GM10266 (cell line): ENCODE data around the gene DNAH7.

Experiments used
- DNase-seq: peaks from one replicate; pipeline ENCODE4 v3.0.0; 2012; ENCODE audit errors: extremely low spot score
- TF ChIP-seq, protein P1 (sequence below): IDR thresholded peaks from 2 replicates; pipeline ENCODE4 v1.5.1; 2012; ENCODE audit warnings: mild to moderate bottlenecking, low read depth; ENCODE audit not compliant: control insufficient read depth, insufficient read depth; ENCODE audit errors: missing control alignments

Gene DNAH7

DNA sequence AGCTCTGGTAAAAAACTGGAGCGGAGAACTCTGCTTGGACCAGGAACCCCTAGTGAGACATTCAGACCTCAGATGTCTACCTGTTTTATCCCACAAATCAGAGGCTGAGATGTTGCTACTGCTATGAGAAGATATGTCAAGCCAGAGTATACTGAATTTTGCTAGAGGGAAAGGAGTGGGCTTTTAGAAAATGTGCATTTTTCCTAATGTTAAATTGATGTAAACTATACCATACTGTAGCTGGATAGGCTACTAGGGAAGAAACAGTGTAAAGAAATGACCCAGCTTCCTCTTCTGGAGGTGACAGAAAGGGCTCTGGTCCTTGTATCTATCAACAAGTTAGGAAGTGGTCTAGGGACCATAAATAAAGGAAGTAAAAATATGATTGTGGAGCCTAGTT lies 346.6 kb downstream of the DNAH7 start:
- DNase-seq: no peak
- TF ChIP-seq, protein P1, sequence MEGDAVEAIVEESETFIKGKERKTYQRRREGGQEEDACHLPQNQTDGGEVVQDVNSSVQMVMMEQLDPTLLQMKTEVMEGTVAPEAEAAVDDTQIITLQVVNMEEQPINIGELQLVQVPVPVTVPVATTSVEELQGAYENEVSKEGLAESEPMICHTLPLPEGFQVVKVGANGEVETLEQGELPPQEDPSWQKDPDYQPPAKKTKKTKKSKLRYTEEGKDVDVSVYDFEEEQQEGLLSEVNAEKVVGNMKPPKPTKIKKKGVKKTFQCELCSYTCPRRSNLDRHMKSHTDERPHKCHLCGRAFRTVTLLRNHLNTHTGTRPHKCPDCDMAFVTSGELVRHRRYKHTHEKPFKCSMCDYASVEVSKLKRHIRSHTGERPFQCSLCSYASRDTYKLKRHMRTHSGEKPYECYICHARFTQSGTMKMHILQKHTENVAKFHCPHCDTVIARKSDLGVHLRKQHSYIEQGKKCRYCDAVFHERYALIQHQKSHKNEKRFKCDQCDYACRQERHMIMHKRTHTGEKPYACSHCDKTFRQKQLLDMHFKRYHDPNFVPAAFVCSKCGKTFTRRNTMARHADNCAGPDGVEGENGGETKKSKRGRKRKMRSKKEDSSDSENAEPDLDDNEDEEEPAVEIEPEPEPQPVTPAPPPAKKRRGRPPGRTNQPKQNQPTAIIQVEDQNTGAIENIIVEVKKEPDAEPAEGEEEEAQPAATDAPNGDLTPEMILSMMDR: no peak

DNA sequence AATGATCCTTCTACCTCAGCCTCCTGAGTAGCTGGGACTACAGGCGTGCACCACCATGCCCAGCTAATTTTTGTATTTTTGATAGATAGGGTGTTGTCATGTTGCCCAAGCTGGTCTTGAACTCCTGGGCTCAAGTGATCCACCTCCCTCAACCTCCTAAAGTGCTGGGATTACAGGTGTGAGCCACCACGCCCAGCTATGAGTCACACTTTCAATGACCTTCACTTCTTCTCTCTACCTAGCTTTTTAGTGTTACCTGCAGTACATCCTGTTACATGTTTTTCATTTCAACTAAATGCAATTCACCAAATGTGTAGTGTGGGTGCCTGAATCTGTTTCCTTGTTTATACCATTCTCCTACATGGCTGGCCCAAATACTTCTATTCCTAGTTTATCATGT lies 347.6 kb downstream of the DNAH7 start:
- DNase-seq: no peak
- TF ChIP-seq, protein P1: no peak

DNA sequence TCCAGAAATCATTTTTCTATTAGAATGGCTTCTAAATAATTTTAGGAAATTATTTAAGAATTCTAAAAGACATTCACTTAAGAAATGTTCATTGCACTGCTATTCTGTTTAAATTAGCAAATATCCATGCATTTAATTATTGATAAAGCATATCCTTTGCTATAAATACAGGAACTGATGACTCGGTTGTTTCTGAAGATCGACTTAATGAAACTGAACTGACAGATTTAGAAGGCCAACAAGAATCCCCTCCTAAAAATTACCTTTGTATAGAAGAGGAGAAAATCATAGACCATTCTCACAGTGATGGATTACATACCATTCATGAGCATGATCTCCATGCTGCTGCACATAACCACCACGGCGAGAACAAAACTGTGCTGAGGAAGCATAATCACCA lies 352.2 kb downstream of the DNAH7 start:
- TF ChIP-seq, protein P1: no peak
- DNase-seq: no peak

DNA sequence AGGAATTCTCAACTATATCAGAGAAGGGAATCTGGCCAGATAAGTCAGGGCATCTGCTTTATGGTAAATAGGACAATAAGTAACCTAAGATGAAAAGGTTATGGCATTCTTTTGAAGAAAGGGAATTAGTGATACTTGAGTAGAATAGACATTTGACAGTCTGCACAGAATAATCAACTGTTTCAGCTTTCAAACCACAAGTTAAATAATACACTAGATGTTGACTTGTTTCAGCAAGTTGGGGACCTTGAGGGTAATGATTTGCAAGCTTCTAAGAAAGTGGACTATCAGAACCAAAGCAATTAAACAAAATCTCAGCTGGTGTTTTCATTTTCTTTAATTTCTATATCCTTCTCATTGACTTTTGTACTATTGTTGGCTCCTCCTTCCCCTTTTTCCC lies 357.2 kb downstream of the DNAH7 start:
- TF ChIP-seq, protein P1: no peak
- DNase-seq: no peak

DNA sequence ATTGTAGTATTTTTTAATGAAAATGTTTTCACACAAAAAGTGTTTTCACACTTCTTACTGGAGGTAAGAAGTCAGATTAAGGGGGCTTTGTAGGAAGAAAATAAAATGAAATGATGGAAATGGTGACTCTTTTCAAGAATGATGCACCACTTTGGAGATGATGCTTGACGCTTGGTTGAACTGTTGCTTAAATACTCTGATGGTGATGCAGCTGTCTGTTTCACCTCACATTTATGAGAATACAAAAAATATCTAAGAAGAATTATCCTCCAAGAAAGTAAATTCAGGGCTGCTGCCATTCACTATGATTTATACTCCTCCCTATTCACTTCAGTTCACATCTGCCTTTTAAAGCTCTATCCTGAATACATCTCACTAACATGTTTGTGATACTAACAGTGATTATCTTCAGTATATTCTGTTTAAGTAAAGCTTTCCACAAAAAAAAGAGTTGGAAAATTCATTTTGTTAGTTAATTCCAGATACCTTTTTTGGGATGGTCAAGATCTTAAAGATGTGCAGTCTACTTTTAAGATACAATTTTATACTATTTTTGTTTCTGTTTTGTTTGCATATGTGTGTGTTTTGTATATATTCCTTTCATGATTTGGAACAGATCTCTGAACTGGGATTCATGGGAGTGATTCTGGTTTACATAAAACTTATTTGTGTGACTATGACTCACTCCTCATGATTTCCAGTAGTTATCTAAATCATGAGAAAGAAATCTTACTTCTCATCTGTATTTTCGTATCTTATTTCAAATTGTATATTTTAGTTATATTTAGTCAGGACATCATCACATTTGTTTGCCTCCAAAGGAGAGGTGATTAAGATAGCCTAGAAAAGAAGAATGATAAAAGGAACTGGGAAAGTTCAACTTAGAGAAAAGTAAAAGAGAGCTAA lies 358.5 kb downstream of the DNAH7 start:
- TF ChIP-seq, protein P1: no peak
- no peak for DNase-seq

DNA sequence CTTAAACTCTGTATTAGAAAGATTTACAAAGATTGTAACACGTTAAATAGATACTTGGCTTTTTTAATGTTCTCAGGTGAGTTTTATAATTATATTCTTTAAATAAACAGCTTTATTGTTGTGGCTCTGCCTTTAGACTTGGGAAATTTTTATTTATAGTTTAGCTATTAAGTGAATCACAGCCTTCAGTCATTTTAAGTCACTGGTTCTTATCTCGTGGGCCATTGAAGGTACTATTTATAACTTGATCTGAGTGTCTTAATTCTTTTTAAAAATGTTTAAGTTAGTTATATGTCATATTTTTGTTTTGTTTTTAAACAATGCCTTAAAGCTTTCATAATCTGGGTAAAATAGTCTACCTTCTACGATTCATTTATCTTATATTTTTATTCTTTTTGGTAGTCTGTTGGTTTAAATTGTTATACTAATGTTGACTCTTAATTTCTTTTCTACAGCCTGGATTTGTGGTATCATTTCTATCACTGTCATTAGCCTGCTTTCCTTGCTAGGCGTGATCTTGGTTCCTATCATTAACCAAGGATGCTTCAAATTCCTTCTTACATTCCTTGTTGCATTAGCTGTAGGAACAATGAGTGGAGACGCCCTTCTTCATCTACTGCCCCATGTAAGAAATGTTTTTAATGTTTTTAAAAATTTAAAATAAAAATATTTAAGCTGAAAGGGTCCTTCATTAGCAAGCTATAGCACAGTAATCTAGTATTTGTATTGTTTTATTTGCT lies 362.3 kb downstream of the DNAH7 start:
- DNase-seq: no peak
- TF ChIP-seq, protein P1: no peak

DNA sequence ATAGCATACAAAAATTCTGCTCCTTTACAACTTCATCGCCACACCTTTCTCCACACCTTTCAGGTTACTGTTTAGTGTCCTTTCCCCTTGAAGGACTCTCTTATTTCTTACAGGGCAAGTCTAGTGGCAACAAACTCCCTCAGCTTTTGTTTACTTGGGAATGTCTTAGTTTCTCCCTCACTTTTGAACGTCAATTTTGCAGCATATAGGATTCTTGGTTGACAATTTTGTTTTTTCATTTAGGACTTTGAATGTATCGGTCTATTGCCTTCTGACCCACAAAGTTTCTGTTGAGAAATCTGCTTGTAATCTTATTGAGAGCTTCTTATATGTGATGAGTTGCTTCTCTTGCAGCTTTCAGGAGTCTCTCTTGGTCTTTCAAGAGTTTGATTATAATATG lies 368.2 kb downstream of the DNAH7 start:
- TF ChIP-seq, protein P1: no peak
- no peak for DNase-seq
